Mononuclear cell (primary cell): Measurements from ENCODE around the gene SHC3. TPM values are rescaled to one million over a fixed set of nuclear protein-coding genes. Genes with fewer than 3 reads are reported as not detected.

Experiments used
- H3K27me3 ChIP-seq: 2 replicates; pipeline ENCODE4 v1.6.0; 2011; ENCODE audit warnings: low read length, control low read depth; ENCODE audit not compliant: insufficient read depth
- H3K4me1 ChIP-seq: 2 replicates; pipeline ENCODE4 v1.5.1; 2011; ENCODE audit warnings: mild to moderate bottlenecking, low read length, control low read depth; ENCODE audit not compliant: insufficient read depth
- H3K4me3 ChIP-seq: 2 replicates; pipeline ENCODE4 v1.5.1; 2011; ENCODE audit warnings: mild to moderate bottlenecking, low read length, moderate library complexity
- H3K9me3 ChIP-seq: 2 replicates; pipeline ENCODE4 v1.5.1; 2011; ENCODE audit warnings: low read depth, mild to moderate bottlenecking, control low read depth, low read length
- total RNA-seq: library from RNA; depleted of rRNA; stranded (reverse); fragments of >200 nt; gene quantifications from one replicate; pipeline ENCODE4 v1.2.3, GENCODE V29; 2012

SHC3 gene
- total RNA-seq, 1 donor, result under 0.01 TPM

GRCh38 chr9:88969646-88970373, 208.8 kb downstream of the SHC3 start:
- no peaks in the 10 kb centered on the region for H3K27me3 ChIP-seq
- no peaks in the 10 kb centered on the region for H3K9me3 ChIP-seq
- H3K4me3 ChIP-seq, result no peak overlapping the region
- H3K4me1 ChIP-seq, result no peaks in the 10 kb centered on the region

- H3K27me3 ChIP-seq, result no peaks in the 10 kb centered on the region
- H3K4me1 ChIP-seq, result no peaks in the 10 kb centered on the region
- H3K4me3 ChIP-seq, result no peak overlapping the region
- no peaks in the 10 kb centered on the region for H3K9me3 ChIP-seq
Measured at GRCh38 chr9:88968799-88969198, 209.8 kb downstream of the SHC3 start.

- H3K4me1 ChIP-seq, result no peaks in the 10 kb centered on the region
- H3K4me3 ChIP-seq, result no peak overlapping the region
- H3K9me3 ChIP-seq, result no peaks in the 10 kb centered on the region
- H3K27me3 ChIP-seq, result no peaks in the 10 kb centered on the region
Measured at GRCh38 chr9:88966894-88967676, 211.5 kb downstream of the SHC3 start.

- no peak overlapping the region for H3K4me3 ChIP-seq
- no peaks in the 10 kb centered on the region for H3K4me1 ChIP-seq
- H3K27me3 ChIP-seq, result no peaks in the 10 kb centered on the region
- no peaks in the 10 kb centered on the region for H3K9me3 ChIP-seq
Measured at GRCh38 chr9:88965473-88965872, 213.1 kb downstream of the SHC3 start.

GRCh38 chr9:88960632-88961031, 218.0 kb downstream of the SHC3 start:
- H3K4me3 ChIP-seq, result no peak overlapping the region
- no peaks in the 10 kb centered on the region for H3K27me3 ChIP-seq
- H3K9me3 ChIP-seq, result no peaks in the 10 kb centered on the region
- no peaks in the 10 kb centered on the region for H3K4me1 ChIP-seq

GRCh38 chr9:88959727-88960469, 218.7 kb downstream of the SHC3 start:
- Histone ChIP-seq H3K4me1 (no peaks in the 10 kb centered on the region), H3K27me3 (no peaks in the 10 kb centered on the region), H3K4me3 (no peak overlapping the region), H3K9me3 (no peaks in the 10 kb centered on the region)

- H3K9me3 ChIP-seq, result no peaks in the 10 kb centered on the region
- H3K4me3 ChIP-seq, result no peak overlapping the region
- H3K27me3 ChIP-seq, result no peaks in the 10 kb centered on the region
- peaks cover 7% of the 10 kb centered on the region for H3K4me1 ChIP-seq
Measured at GRCh38 chr9:88957526-88957925, 221.1 kb downstream of the SHC3 start.

Other genes with a start within 250 kb of the SHC3 start
- gene S1PR3, start 187.3 kb downstream of the SHC3 start, total RNA-seq, result 7.8 TPM
- 6.1 TPM for gene CKS2, start 132.4 kb upstream of the SHC3 start, total RNA-seq
- gene SECISBP2, start 139.7 kb upstream of the SHC3 start, total RNA-seq, result 96.6 TPM